NCI-H69 (cell line): ENCODE data around the gene S100A13.
A peak's percentile ranks its signal among the peaks of the same experiment; 100 is the strongest.
"Not testable (repeated sequence)": the region's sequence is repeated elsewhere in the genome, so short reads cannot be mapped to it uniquely, and the experiment has no call there.

Experiments
- DNase-seq: peaks from one replicate; lab custom pipeline; 2025; lab: John Stamatoyannopoulos, UW

S100A13 gene

GRCh38 chr1:153648000-153648643 lies 20.8 kb upstream of the S100A13 start:
- DNase-seq: no peak

GRCh38 chr1:153647346-153647714 lies 20.0 kb upstream of the S100A13 start:
- DNase-seq: no peak

- DNase-seq: no peak
Measured at GRCh38 chr1:153646672-153647345, 19.5 kb upstream of the S100A13 start.

DNA sequence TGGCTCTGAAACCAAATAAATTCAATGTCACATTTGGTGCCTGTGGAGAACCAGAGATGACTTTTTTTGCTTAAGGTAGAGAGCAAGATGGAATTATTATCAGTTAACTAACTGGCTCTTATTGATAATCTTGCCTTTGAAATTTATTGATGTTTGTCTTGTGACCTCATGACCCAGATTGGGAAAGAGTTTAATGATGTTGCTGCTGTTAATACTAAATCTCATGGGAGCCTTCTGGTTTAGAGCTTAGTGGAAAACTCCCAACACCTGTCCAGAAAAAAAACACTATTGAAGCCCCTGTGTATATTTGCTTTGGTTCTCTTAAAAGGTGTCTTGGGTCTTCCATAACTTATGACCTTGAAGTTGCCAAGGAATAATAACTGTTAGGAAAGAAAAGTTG lies 16.5 kb upstream of the S100A13 start:
- DNase-seq: no peak

DNA sequence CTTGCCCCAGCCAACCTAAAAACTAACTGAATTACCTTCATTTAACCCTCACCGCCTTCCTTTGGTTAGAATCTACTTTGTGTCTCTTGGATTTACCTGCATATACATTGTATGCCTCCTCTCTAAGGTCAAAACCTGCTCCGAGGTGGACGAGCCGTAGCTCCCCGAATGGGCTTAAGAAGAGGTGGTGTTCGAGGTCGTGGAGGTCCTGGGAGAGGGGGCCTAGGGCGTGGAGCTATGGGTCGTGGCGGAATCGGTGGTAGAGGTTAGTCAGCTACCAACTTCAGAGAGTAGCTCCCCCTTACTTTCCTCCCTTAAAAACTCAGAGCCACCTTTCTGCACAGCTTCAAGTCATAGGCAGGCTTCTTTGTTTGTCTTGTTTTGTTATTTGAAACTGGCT lies 15.8 kb upstream of the S100A13 start:
- no peak for DNase-seq

DNA sequence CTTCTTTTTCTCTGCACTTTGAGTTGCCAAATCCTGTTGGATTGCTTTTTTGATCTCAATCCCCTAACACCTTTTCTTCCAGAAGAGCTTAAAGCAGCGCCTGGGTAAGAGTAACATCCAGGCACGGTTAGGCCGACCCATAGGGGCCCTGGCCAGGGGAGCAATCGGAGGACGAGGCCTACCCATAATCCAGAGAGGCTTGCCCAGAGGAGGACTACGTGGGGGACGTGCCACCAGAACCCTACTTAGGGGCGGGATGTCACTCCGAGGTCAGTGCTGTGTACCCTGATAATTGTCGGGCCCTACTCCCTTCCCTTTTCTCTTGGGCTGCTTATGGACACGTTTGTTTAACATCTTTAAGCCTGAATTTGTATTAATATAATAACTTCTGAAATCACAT lies 14.9 kb upstream of the S100A13 start:
- no peak for DNase-seq

- DNase-seq: no peak
Measured at GRCh38 chr1:153640861-153641260, 13.6 kb upstream of the S100A13 start.

- not testable (repeated sequence) for DNase-seq
Measured at GRCh38 chr1:153640213-153640612, 12.9 kb upstream of the S100A13 start.

DNA sequence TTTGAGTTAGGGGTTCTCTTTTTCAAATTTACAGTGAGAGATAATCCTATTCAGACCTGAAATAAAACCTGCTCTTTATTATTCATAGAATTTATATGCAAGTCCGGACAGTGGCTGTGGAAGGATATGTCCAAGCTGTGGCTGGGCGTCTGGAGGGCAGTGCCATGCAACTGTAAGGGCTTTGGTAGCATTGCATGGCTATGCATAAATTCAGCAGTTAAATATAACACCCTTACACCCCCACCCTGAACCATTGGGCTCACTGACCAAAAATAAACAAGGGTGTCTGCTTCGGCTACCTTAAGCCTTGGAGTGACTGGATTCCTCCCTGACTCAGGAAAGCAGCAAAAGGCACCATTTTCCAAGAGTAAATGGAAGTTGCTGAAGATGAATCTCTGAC lies 12.0 kb upstream of the S100A13 start:
- no peak for DNase-seq

- no peak for DNase-seq
Measured at GRCh38 chr1:153638261-153638660, 11.0 kb upstream of the S100A13 start.

DNA sequence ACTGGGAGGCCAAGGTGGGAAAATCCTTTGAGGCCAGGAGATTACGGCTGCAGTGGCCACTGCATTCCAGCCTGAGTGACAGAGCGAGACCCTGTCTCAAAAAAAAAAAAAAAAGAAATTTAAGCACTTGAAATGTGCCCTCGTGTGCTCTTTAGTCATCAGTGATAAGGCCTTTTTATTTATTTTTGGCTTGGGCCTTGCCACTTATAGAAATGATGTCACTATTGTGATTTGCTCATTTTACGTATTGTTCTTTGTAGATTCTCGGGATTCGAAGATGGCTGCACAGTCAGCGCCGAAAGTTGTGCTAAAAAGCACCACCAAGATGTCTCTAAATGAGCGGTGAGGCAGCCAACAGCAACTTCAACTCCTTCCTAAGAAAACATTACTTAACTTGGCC lies 9.0 kb upstream of the S100A13 start:
- no peak for DNase-seq

DNA sequence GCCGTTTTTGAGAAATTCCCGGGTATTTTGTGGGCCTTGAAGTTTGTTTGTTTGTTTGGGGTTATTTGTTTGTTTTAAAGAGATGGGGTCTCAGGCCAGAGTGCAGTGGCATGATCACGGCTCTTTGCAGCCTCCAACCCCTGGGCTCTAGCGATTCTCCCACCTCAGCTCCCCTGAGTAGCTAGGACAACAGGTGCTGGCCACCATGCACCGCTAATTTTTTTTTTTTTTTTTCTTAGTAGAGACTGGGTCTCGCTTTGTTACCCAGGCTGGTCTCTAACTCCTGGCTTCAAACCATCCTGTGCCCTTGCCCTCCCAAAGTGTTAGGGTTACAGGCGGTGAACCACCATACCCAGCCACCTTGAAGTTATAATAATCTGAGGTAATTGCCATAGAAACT lies 8.6 kb upstream of the S100A13 start:
- DNase-seq: no peak

GRCh38 chr1:153633754-153634665 lies 6.7 kb upstream of the S100A13 start, which contains the start of gene CHTOP:
Gene CHTOP (plus strand): TSS chr1:153634066. CDS start chr1:153636589, 2,523 bp downstream.
- peak; percentile 99 for DNase-seq

DNA sequence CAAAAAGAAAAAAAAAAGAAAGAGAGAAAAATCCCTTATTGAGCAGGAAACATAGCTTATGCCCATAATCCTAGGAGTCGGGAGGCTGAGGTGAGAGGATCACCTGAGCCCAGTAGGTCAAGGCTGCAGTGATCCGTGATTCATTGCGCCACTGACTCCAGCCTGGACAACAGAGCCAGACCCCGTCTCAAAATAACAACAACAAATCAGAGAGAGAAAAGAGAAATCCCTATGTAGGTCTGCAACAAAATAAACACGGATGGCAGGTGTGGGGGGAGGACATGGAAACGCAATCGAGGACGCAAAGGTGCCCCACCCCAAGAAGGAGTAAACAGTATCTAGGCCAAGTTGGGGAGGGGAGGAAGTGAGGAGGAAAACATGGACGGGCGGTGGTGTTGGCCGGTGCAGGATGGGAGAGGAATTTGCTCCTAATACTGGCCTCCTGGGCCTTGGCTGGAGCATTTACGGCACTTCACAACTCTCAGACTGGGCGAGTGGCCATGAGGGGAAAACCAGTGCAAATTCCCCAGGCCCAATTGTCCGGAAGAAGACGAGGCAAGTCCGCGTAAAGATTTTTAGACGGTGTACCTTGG lies 6.0 kb upstream of the S100A13 start:
- DNase-seq: peak; percentile 72

- no peak for DNase-seq
Measured at GRCh38 chr1:153631047-153632022, 4.0 kb upstream of the S100A13 start.

DNA sequence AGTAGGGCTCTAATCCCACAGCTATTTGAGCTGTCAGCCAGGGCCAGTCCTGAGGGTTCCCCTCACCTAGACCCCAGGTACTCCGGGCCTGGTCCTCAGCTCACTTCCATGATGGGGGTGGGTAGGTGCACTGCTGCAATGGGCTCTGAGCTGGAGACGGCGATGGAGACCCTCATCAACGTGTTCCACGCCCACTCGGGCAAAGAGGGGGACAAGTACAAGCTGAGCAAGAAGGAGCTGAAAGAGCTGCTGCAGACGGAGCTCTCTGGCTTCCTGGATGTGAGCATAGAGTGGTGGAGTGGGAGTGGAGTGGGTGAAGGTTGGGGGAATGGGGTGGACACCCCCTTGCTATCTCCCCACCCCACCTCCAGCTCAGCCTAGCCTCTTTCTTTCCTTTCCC lies 3.1 kb upstream of the S100A13 start:
- no peak for DNase-seq

- DNase-seq: no peak
Measured at GRCh38 chr1:153629971-153630370, 2.7 kb upstream of the S100A13 start.

GRCh38 chr1:153629343-153629665 lies 2.0 kb upstream of the S100A13 start:
- DNase-seq: no peak

- peak; percentile 40 for DNase-seq
Measured at GRCh38 chr1:153628638-153629342, 1.5 kb upstream of the S100A13 start.

GRCh38 chr1:153627715-153628626 lies 666 bp upstream of the S100A13 start, which contains the start of gene S100A1:
Gene S100A1 (plus strand): TSS chr1:153628434. CDS start chr1:153630522, 2,088 bp downstream.
- DNase-seq: peak; percentile 37
